DND-41 (cell line): ENCODE measurements around the gene IBTK.

Source experiments
- EZH2 ChIP-seq: IDR thresholded peaks from 3 replicates; pipeline ENCODE4 v1.6.1; 2012; ENCODE audit warnings: borderline replicate concordance, low read depth, mild to moderate bottlenecking, moderate library complexity, low read length, inconsistent platforms; ENCODE audit not compliant: severe bottlenecking
- TF ChIP-seq, protein P1 (sequence below): IDR thresholded peaks from 2 replicates; pipeline ENCODE4 v1.5.1; 2012; ENCODE audit warnings: borderline replicate concordance, low read length, moderate library complexity, mild to moderate bottlenecking; ENCODE audit not compliant: poor library complexity, severe bottlenecking; ENCODE audit errors: extremely low read depth

DNA sequence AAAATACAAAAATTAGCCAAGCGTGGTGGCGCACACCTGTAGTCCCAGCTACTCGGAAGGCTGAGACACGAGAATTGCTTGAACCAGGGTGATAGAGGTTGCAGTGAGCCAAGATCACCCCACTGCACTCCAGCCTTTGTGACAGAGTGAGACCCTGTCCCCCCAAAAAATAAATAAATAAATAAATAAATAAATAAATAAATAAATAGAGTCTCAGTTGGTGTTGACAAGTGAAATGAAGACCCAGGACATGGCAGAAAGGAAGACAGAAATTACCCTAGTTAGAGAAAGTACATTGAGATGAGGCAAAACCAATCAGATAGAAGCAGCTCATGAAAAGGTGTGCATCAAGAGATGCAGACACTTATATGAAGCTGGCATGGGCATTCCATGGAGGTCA is 105.0 kb downstream of the IBTK start:
- TF ChIP-seq, protein P1, sequence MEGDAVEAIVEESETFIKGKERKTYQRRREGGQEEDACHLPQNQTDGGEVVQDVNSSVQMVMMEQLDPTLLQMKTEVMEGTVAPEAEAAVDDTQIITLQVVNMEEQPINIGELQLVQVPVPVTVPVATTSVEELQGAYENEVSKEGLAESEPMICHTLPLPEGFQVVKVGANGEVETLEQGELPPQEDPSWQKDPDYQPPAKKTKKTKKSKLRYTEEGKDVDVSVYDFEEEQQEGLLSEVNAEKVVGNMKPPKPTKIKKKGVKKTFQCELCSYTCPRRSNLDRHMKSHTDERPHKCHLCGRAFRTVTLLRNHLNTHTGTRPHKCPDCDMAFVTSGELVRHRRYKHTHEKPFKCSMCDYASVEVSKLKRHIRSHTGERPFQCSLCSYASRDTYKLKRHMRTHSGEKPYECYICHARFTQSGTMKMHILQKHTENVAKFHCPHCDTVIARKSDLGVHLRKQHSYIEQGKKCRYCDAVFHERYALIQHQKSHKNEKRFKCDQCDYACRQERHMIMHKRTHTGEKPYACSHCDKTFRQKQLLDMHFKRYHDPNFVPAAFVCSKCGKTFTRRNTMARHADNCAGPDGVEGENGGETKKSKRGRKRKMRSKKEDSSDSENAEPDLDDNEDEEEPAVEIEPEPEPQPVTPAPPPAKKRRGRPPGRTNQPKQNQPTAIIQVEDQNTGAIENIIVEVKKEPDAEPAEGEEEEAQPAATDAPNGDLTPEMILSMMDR: no peak
- TF ChIP-seq EZH2: no peak
